H4 (cell line): ENCODE measurements around the gene ADK. TPM values are rescaled to one million over a fixed set of nuclear protein-coding genes. Genes with fewer than 3 reads are reported as not detected.
"Not testable (repeated sequence)": the region's sequence is repeated elsewhere in the genome, so short reads cannot be mapped to it uniquely, and the experiment has no call there.

Experiments used
- DNase-seq: peaks from one replicate; pipeline ENCODE4 v3.0.0-alpha.2; 2015; ENCODE audit warnings: low spot score
- total RNA-seq: library from RNA; depleted of rRNA; stranded (reverse); fragments of >200 nt; shearing (Covaris generic); gene quantifications from 2 replicates; pipeline ENCODE4 v1.2.3, GENCODE V29; 2014

Gene ADK
- total RNA-seq, 1 experiment from 2014 or later: 33.5 TPM

GRCh38 chr10:74300074-74300621 lies 149.1 kb downstream of the ADK start:
- not testable (repeated sequence) for DNase-seq

GRCh38 chr10:74300666-74301065 lies 149.6 kb downstream of the ADK start:
- no peak for DNase-seq

GRCh38 chr10:74305730-74306129 lies 154.7 kb downstream of the ADK start:
- DNase-seq: no peak

GRCh38 chr10:74306227-74306982 lies 155.4 kb downstream of the ADK start:
- no peak for DNase-seq

- no peak for DNase-seq
These were observed 156.1 kb downstream of the ADK start for GRCh38 chr10:74307061-74307651.

- DNase-seq: no peak
These were observed 159.7 kb downstream of the ADK start for GRCh38 chr10:74310652-74311257.

- no peak for DNase-seq
These were observed 163.1 kb downstream of the ADK start for GRCh38 chr10:74314166-74314565.

GRCh38 chr10:74320026-74320425 lies 169.0 kb downstream of the ADK start:
- DNase-seq: no peak

GRCh38 chr10:74320717-74321116 lies 169.7 kb downstream of the ADK start:
- no peak for DNase-seq

- DNase-seq: no peak
These were observed 171.1 kb downstream of the ADK start for GRCh38 chr10:74322141-74322540.

GRCh38 chr10:74322565-74322964 lies 171.5 kb downstream of the ADK start:
- no peak for DNase-seq

- no peak for DNase-seq
These were observed 177.4 kb downstream of the ADK start for GRCh38 chr10:74328388-74328787.

- DNase-seq: no peak
These were observed 178.9 kb downstream of the ADK start for GRCh38 chr10:74329873-74330272.

GRCh38 chr10:74330646-74331045 lies 179.6 kb downstream of the ADK start:
- DNase-seq: no peak

- no peak for DNase-seq
These were observed 181.4 kb downstream of the ADK start for GRCh38 chr10:74332398-74332797.

GRCh38 chr10:74333174-74333573 lies 182.2 kb downstream of the ADK start:
- no peak for DNase-seq

GRCh38 chr10:74334221-74334620 lies 183.2 kb downstream of the ADK start:
- DNase-seq: no peak

GRCh38 chr10:74335501-74335900 lies 184.5 kb downstream of the ADK start:
- DNase-seq: no peak

- DNase-seq: no peak
These were observed 186.5 kb downstream of the ADK start for GRCh38 chr10:74337330-74338016.

- no peak for DNase-seq
These were observed 192.0 kb downstream of the ADK start for GRCh38 chr10:74342991-74343390.

- DNase-seq: no peak
These were observed 192.8 kb downstream of the ADK start for GRCh38 chr10:74343804-74344203.

GRCh38 chr10:74344306-74344705 lies 193.3 kb downstream of the ADK start:
- DNase-seq: no peak
